HEK293 (cell line): ENCODE data around the gene OR6B2.

ENCODE experiments used
- CTCF ChIP-seq: fragments of 450-650 bp; formaldehyde crosslinking; IDR thresholded peaks from 2 replicates; pipeline ENCODE4 v1.5.1; 2016; ENCODE audit warnings: missing biosample characterization, missing genetic modification characterization
- SP2 ChIP-seq: fragments of 450-650 bp; formaldehyde crosslinking; IDR thresholded peaks from 2 replicates; pipeline ENCODE4 v1.5.1; 2016; ENCODE audit warnings: missing biosample characterization, missing genetic modification characterization
- TCF7L2 ChIP-seq: IDR thresholded peaks from 2 replicates; pipeline ENCODE4 v1.6.1; 2011; ENCODE audit warnings: low read depth, mild to moderate bottlenecking, inconsistent platforms, low read length, moderate library complexity, borderline replicate concordance
- ZBTB26 ChIP-seq: fragments of 450-650 bp; formaldehyde crosslinking; optimal IDR thresholded peaks from 2 replicates; pipeline ENCODE3; 2016; ENCODE audit warnings: missing biosample characterization, mild to moderate bottlenecking, missing genetic modification characterization
- ZNF274 ChIP-seq, 2 experiments: fragments of 200-500 bp in 1 of 2; fragments of 450-650 bp in 1 of 2; sonication (Bioruptor generic) in 1 of 2; formaldehyde crosslinking in 1 of 2; IDR thresholded peaks; 2 replicates each; pipeline versions ENCODE4 v1.5.1 to v1.6.1; 2014 to 2016; ENCODE audit warnings: borderline replicate concordance in 1 of 2, inconsistent platforms in 1 of 2, low read length in 1 of 2, missing biosample characterization in 1 of 2, missing genetic modification characterization in 1 of 2
- ZNF324 ChIP-seq: fragments of 450-650 bp; formaldehyde crosslinking; IDR thresholded peaks from 2 replicates; pipeline ENCODE4 v1.5.1; 2016; ENCODE audit warnings: missing biosample characterization, missing genetic modification characterization
- ZNF558 ChIP-seq: fragments of 450-650 bp; formaldehyde crosslinking; IDR thresholded peaks from 2 replicates; pipeline ENCODE4 v1.5.1; 2016; ENCODE audit warnings: missing biosample characterization, missing genetic modification characterization
- ZNF571 ChIP-seq: fragments of 450-650 bp; formaldehyde crosslinking; IDR thresholded peaks from 2 replicates; pipeline ENCODE4 v1.5.0; 2017; ENCODE audit warnings: missing biosample characterization, missing genetic modification characterization

GRCh38 chr2:240048237-240048636, 18.0 kb upstream of the OR6B2 start:
- no peak for TF ChIP-seq SP2 (tag by site-specific recombination)
- no peak for TF ChIP-seq CTCF (tag by site-specific recombination)
- TF ChIP-seq ZBTB26 (tag by site-specific recombination), result no peak
- TF ChIP-seq ZNF558 (tag by site-specific recombination), result no peak
- no peak for TF ChIP-seq ZNF571 (tag by site-specific recombination)
- TF ChIP-seq TCF7L2, result no peak
- TF ChIP-seq ZNF324, result no peak
- no peak for TF ChIP-seq ZNF274 (IDR thresholded peaks at IDR 0.05; ENCODE audit: low read length)
- TF ChIP-seq ZNF274 (tag by site-specific recombination; IDR thresholded peaks at IDR 0.05; ENCODE audit: borderline replicate concordance), result no peak
